Glomerular visceral epithelial cell (primary cell): Measurements from ENCODE around the gene MTUS2.

Experiments
- DNase-seq: peaks from one replicate; pipeline ENCODE4 v3.0.0-alpha.2; 2016; ENCODE audit errors: extremely low spot score

MTUS2 gene

DNA sequence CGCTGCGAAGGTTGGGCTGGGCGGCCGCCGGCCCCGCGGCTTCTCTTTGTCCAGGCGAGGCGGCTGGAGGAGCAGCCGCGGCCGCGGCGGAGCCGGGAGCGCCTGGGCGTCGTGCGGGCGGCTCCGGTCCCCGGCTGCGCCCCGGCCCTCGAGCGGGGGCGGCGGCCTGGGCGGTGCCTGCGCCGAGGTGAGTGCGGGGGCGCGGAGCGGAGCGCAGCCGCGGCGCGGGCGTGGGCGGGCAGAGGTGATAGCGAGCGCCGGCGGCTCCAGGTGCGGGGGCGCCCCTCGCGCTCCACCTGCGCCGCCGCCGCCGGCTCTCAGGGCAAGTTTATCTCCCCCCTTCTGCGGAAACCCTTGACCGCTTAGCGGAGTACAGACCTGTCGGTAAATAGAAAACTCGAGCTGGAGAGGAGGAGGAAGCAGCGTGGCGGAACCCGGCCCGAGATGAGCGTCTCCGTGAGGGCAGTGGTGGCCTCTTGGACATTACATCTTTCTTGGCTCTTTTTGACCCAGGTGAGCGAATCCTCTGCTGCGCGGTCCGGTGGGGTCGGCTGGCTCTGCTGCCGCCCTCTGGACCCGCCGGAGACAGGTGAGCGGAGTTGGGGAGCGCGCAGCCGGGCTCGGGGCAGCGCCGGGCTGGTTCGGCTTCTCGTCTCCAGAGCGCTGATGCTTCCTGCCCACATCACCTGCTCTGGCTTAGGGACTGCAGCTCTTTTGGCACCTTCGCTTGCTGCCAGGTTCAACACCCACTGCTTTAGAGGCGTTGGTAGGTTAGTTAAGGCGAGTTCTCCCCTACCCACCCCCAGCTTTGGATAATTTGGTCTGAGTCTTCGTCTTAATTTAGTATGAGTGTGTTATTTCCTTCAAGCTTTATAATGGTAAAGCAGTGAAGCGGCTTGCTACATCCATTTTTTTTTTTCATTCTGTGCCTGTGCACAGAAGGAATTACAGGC, at the start of gene MTUS2:
MTUS2 (plus strand) TSS at position 241 of the 953 bp plus-strand sequence.
- no peak for DNase-seq

DNA sequence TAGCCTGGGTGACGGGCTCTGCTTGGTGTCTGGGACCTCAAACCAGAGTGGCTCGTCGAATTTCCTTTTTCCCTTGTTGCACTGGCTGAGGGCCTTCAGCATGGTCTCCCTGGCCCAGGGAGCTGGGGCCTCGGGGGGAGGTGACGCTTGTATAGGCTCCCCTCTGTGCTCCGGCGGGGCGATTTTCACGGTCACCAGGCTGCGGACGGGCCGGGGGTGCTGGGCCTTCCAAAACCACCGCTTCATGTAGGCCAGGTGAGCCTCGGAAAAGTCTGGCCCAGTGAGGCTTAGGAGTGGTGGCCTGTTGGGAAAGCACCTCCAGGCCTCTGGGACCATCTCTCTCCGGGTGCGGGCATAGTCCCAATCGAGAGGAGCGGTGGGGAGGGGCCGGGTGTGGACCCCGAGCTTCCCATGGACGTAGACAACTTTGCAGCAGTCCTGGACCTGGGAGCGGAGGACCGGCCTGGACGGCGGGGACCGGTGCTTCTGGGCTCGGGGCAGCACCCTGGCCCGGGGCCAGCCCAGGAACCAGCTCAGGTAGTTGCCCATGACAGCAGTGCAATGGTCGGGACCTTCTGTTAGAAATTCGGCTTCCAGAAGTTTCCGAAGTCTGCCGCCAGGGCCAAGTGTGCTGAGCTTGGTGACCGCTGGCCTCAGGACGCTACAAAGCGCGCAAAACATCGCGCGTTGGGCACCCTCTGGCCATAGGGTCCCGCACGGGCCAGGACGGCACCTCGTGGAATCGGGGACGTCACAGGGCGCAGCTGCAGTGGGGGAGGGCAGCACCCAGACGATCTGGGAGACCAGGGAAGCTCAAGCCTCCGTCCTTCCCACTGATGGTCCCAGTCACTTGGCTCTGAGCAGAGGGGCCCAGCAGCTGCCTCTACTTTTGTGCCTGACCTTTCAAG, 41.6 kb upstream of the MTUS2 start:
- DNase-seq = no peak

DNA sequence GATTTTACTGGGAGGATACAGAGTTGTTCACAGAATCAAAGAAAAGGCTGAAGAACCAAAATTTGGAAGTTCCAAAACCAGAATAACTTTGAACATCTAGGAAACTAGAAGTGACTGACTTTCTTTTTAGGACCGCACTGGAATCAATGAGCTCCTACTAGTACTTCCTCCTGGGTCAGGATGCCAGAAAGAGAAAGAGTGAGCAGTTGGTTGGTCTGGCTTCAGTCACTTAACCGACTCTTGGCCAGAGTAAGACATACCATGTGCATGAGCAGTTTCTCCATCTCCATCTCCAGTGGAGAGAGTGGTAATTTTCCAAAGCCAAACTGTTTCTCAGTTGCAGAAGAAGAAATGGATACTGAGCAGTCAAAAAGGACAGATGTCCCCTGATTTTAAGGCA, 27.1 kb upstream of the MTUS2 start:
- DNase-seq = no peak

DNA sequence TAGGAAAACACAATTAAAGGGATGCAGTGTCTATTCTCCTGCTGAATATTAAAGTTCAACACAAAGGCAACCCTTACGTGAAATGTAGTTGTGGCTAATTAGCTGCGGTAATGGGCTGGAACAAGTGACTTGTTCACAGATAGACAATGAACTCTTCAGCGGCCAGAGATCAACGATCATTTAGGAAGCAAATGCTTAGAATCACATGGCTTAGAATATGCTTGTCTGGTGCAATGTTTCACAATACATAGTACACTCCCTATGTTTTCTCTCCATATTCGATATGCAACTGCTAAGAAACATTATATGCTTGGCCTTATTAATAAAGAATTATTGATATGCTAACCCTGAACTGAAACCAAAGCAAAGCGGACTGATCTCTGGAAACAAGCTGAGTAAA, 25.7 kb upstream of the MTUS2 start:
- no peak for DNase-seq

DNA sequence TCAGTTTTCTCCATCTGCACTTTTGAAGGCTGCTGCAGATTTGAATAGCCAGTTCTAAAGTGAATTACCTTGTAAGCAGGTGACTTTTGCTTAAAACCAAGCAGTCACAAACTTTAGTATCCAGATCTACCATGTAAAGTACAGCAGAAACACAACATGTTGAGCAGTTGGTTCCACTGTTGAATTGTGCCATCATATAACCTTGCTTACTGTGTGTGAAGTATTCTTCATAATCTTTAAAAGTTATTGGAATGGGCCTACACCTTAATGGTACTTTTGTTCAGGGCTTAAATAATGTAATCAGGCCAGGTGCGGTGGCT, 23.2 kb upstream of the MTUS2 start:
- DNase-seq = no peak

DNA sequence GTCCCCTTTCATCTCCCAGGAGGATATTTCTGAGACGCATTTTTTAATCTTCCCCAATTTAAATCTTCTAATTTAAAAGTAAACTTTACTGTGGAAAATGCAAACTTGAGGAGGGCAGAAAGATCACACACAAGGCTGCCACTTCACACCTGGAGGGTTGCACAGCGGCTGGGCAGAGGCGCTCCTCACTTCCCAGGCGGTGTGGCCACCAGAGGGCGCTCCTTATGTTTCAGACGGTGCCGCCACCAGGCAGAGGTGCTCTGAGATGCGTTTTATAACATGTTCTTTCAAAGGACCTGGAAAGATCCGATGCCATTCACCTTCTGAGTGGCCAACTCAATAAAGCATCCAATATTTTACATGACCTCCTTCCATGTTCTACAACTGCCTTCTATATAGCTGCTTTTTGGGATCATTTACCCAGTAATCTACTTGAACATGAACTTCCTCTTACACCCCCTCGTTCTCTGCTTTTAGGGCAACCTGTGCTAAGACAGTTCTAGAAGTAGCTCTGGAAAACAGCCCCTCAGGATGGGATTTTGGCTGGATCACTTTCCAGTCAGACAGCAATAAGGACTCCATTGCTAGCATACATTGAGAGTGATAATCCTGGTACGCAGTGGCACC, 14.8 kb upstream of the MTUS2 start:
- DNase-seq = no peak

DNA sequence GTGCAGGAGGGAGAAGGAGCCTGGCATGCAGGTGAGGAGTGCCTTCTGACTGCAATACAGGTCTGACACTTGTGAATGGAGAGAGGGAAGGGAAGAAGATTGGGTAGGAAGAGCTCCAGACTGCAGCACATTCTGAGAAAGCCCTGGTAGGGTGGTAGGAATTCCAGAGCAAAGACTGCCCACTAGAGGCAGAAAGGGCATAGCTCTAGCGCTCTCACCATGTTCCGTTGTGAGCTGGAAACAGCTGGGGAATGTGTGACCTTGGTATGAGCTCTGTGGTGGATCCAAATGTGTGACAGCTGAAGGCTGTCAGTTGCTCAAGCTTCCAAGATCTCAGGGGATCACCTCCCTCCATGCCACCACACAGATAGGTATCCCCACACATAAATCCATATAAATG, 2.9 kb upstream of the MTUS2 start:
- DNase-seq = no peak

DNA sequence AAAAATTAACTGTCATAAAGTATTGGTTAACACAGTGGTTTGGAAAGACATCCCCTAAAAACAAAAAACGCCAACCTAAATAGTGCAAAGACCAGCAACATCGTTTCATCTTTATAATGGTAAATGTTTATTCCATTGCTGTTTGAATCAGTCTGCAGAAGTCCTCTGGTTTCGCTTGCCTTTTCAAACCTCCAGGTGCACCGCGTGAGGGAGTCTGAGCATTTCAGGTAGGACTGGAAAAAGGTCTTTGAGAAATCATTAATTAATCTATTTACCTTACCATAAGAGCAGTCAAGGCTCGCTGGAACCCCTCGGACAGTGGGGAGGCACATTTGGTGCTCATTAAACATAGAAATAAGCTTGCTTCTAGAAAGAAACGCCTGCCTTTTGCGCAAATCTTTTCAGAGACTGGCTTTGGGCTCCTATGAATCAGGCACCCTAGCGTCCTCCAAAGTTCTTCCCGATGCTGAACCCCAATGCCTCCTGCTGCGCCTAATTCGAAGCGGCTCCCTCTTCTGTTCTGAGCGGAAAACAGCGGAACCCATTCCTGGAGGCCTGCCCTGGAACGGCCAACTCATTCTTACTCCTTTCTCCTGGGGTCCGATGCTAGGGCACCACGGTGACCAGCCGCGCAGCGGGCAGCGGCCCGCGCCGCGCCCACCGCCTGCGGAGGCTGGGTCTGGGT, 951 bp upstream of the MTUS2 start:
- no peak for DNase-seq

DNA sequence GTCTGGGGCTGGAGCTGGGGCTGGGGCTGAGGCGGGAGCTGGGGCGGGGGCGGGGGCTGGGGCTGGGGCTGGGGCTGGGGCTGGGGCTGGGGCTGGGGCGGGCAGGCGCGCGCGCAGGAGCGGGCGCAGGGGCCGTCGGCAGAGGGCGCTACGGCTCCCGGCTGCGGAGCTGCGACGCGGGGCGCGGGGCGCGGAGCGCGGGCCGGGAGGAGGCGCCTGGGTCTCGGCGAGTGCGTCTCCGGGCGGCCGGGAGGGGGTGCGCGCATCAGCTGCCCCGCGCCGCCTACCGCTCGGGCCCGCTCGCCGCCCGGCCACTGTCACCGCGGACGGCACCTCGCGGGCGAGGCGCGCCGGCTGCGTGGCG, 422 bp upstream of the MTUS2 start:
- no peak for DNase-seq

DNA sequence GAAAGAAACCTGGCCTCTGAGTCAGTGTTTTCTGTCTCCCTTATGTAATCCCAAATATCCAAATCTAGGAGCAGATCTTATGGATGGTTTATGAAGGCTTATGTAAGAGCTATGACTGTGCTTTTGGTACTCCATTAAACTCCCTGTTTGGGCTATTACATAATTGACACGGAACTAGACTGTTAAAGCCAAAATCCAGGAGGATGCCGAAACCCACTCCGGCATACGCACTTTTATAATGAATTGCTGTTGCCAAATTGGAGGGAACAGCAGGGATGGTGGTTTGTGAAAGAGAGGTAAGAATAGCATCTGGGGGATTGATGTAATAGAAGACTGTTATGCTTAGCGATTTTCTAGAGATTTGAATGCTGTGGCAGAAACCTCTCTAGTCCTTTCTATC, 2.0 kb downstream of the MTUS2 start:
- DNase-seq = no peak

DNA sequence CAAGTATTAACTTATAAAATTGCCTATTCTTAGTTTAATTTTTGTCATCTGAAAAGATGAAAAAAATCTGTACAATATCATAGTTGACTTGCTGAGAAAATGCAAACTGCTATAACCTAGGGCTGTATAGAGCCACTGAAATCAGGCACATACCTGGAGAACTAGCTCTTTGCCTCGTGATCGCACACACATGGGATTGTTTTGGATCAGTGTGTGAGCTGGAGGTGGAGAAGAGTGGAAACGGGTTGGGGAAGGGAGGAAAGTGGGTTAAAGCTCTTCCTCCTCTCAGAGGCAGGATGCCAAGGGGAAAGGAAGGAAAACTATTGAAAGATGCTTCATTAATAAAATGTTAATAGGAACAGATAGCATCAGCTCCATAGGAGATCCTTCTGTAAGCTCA, 2.7 kb downstream of the MTUS2 start:
- no peak for DNase-seq

DNA sequence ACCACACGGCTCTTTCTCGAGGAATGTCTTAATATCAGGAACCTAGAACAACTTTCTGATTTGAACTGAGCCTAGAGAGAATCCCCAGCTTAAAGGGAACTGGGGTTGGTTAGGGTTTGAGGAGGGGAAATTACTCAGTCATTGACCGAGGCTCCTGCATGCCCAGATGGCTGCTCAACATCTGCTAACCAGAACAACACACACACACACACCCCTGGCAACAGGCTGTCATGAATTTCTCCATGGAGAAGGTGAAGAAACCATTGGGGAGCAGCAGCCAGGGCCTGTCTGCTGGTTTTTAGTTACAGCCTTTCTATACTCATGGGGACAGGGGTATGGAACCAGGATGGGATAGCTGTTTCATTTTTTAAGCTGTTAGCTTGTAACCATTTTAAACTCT, 5.2 kb downstream of the MTUS2 start:
- no peak for DNase-seq

DNA sequence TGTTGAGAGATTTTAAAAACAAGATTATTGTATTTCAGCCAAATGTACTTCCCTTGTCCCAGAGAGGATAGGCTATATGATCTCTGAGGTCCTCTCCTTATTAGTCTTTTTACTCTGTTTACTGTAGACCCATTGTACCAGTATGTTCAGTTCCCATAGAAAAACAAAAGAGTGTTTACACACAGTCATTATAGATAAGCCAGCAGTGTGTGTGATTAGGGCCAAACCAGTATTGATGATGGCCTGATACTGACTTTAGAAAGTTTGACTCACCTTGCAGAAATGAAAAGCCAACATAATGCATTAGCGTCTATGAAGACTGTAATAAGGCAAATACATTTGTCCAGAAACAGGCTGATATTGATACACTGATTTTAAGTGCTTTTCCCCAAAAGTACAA, 6.2 kb downstream of the MTUS2 start:
- no peak for DNase-seq

DNA sequence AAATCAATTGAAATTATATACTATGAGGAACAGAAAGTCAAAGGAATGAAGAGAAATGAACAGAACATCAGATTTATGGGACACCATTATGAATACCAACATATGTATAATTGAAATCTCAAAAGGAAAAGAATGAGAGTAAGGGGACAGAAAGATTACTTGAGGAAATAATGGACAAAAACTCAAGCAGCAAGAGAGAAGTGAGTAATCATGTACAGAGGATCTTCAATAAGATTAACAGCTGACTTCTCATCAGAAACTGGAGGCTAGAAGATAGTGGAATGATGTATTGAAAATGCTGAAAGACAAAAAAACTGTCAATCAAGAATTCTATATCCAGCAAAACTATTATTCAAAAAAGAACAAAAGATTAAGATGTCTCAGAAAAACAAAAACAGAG, 10.4 kb downstream of the MTUS2 start:
- DNase-seq = no peak

DNA sequence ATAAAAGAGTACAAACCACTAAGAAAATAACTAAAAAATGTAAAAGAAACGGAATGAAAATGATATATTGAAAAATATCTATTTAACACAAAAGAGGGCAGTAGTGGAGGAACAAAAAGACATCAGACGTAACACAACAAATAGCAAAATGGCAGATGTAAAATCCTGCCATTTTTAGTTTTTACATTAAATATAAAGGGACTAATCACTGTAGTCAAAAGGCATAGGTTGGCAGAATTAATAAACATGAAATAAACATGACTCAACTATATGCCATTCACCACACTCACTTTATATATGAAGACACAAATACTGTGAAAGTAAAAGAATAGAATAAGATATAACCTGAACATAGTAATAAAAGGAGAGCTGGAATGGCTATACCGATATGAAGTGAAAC, 11.0 kb downstream of the MTUS2 start:
- DNase-seq = no peak

DNA sequence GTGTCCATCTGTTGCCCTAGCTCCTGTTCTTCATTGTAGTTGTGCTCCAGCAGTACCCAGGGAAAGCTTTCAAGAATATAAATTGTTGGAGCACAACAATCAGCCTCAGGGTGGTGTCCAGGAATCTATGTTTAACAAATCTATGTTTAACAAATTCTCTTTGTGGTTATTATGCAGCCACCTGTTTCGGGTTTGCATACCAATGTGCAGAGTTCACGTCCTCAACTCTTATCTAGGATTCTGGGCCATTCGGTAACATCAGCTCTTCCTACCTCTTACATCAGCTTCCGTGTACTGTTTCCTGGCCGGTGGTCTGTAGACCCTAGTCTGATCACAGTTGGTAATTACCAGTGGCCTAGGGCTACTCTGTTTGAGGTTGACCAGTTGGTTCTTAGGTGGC, 17.0 kb downstream of the MTUS2 start:
- no peak for DNase-seq

DNA sequence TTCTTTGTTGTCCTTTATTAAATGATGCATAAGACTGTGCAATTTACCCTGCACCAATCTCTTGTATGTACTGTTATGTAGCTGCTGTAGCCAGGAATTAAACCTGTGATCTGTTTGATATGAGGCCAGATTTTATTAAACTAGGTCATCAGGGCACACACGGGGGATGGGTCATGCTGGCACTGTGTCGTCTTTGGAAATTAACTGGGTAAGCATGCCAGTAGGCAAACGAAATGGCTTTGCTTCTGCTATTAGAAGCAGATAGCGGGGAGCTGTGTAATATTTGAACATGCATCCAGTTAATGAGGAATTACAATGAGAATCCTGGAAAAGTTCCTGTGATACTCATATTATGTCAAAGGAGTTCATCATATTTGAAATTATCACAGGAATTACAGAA, 23.5 kb downstream of the MTUS2 start:
- DNase-seq = no peak

DNA sequence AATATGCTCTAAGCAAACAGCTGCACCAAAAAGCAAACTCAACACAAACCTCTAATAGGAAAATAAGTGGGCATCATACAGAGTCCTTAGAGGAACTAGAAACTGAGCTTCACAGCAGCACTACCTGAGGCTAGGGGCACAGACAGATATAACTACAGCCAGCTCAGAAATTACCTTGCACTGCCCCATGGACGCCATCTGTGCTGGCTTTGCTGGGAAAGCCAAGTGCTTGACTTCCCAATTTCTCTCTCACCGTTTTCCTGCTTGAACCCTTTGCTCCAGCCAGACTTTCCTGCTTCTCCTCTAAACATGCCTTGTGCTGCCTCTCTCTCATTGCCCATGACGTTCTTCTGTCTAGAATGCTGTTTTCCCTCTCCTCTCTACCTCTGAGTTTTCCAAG, 29.3 kb downstream of the MTUS2 start:
- DNase-seq = no peak

DNA sequence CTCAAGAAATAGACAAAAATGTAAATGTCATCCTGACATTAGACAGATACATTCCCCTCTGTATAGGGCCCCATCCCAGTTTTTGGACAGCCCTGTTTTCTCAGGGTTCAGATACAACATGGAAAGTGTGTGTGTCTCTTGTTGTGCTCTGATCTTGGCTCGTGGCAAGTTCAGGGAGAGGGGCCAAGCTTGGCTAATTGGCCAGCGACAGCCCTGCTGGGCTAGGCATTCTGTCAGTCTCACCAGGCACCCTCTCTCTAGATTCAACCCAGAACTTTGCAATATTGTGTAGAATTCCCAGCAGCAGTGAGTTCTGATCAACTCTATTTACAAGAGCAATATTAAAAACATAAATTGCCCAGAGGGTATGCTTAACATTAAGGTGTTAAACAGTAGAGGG, 30.1 kb downstream of the MTUS2 start:
- no peak for DNase-seq

DNA sequence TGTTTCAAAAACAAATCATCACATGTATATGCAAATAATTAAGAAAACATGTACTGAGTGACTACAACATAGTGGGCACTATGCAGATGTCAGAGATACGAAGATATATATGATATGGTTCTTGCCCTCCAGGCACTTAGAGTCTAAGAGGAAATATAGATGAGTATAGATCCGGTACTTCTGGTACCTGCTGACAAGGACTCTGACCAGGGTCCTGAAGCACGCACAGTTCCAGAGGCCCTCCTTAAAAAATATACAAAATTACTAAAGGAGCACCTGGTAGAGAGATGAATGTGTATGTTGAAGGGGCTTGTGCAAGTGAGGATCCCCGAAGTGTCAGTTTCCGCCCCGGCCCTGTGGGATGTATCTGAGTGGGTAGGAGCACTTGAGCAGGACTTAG, 31.3 kb downstream of the MTUS2 start:
- no peak for DNase-seq

DNA sequence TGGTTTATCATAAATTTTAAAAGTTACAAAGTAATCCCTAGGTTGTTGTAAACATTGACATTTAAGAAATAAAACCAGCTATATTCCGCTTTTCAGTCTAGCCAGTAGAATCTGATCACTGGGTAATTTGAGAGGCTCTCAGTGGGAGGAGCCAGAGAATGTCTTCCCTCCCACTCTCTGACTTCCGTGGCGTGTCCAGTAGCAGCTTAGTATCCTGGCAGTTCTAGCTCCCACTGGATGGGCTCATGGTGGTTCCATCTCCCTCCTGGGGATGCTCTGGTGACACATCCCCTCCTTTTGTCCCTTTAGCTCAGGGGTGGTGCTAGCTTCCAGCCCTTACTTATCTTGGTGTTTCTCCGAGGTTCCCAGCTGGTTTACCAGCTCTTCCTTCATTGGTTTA, 34.5 kb downstream of the MTUS2 start:
- no peak for DNase-seq

DNA sequence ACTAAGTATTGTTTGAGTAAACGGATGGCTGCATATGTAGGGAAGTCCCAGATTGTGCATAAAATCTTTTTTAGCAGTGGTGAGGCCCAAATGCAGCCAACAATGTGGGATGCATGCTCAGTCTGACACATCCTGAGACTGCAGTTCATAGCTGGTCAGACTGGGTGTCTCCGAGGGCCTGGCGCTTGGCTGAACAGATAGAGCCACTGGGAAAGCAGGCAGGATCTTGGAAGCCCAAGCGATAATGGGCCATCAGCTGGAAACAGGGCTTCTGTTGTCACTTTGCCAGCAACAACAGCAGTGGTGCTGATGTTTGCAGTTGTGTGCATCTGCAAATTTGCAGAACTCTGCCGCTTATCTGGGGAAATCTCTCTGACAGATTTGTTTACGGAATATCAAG, 36.1 kb downstream of the MTUS2 start:
- no peak for DNase-seq
